Ovary (tissue), 9 donors: ENCODE measurements around the gene ODAD4. TPM values are rescaled to one million over a fixed set of nuclear protein-coding genes. Genes with fewer than 3 reads are reported as not detected.

Experiments used
- DNase-seq, 5 donors: peaks; one replicate each; pipeline ENCODE4 v3.0.0-alpha.2; 2019 to 2020
- H3K27ac ChIP-seq, 2 donors: fragments of 200-600 bp; one replicate each; pipeline versions ENCODE4 v1.5.1 to v1.8.0; 2019 to 2022
- H3K27me3 ChIP-seq: fragments of 200-600 bp; one replicate; pipeline ENCODE4 v1.8.0; 2022
- H3K36me3 ChIP-seq: fragments of 200-600 bp; sonication (generic); one replicate; pipeline ENCODE4 v1.5.1; 2019
- H3K4me1 ChIP-seq: one replicate; pipeline ENCODE4 v1.8.1; 2013; ENCODE audit warnings: mild to moderate bottlenecking, moderate library complexity; ENCODE audit not compliant: insufficient read depth
- H3K4me3 ChIP-seq: fragments of 200-600 bp; sonication (generic); one replicate; pipeline ENCODE4 v1.5.1; 2017
- H3K9me3 ChIP-seq, 2 donors: fragments of 200-600 bp in 1 of 2; sonication (generic) in 1 of 2; one replicate each; pipeline versions ENCODE4 v1.5.1 to v1.8.1; 2013 to 2019; ENCODE audit warnings: mild to moderate bottlenecking in 1 of 2, moderate library complexity in 1 of 2
- EP300 ChIP-seq: sonication (generic); formaldehyde crosslinking; IDR thresholded peaks from one replicate; pipeline ENCODE4 v1.6.1; 2017; ENCODE audit warnings: antibody characterized with exemption
- POLR2A ChIP-seq: fragments of 450-650 bp; IDR thresholded peaks from one replicate; pipeline ENCODE4 v1.6.1; 2017; ENCODE audit warnings: antibody characterized with exemption, mild to moderate bottlenecking, moderate library complexity
- WGBS, 3 donors: extraction: QIAGEN DNeasy Blood & Tissue Kit in 1 of 3; methylation state at CpG; one replicate each; pipeline versions ENCODE4 v1.1.5 to v1.1.7; 2013 to 2017; 5-methylcytosine and 5-hydroxymethylcytosine counted together
- intact Hi-C, 4 donors: fragments of 100-400 bp; cut with DNase I; formaldehyde crosslinking; loops; one replicate each; pipeline versions ENCODE4 v1.11.0 to v1.15.1; 2022 to 2023
- polyA plus RNA-seq, 2 donors: library from polyadenylated mRNA; stranded (reverse); fragments of 200-250 nt in 1 of 2; fragments of 350-450 nt in 1 of 2; fragmentation: Illumina TruSeq in 1 of 2; extraction: RNeasy Lipid Tissue Mini Kit (QIAGEN cat#74804) in 1 of 2; gene quantifications; one replicate each; pipeline ENCODE4 v1.2.3, GENCODE V29; 2013 to 2014
- total RNA-seq, 7 donors: library from RNA; depleted of rRNA in 2 of 7; stranded (reverse); fragments of >200 nt in 2 of 7; fragmentation: NEBNext Ultra II Directional in 3 of 7; extraction: Animal tissue kit (Norgen Biotek cat#: 25700) in 3 of 7; gene quantifications; one replicate each; pipeline versions ENCODE4 v1.1.0 to v1.2.4, GENCODE V29; 2016 to 2023
- TF ChIP-seq, protein P1 (sequence below), 3 donors: fragments of 450-650 bp in 2 of 3; fragments of 200-600 bp in 1 of 3; IDR thresholded peaks; one replicate each; pipeline versions ENCODE4 v1.5.1 to v1.8.0; 2016 to 2022; ENCODE audit warnings: antibody characterized with exemption in 3 of 3, mild to moderate bottlenecking in 1 of 3
- donor health status: DM: no; HTN: no; CAD: no; lungs with moderate emphysema.
- donor health status: DM: no; HTN: no; CAD: no.
- donor health status: Bipolar disorder and iron deficiency.
- donor health status: DM: yes; HTN: yes; CAD: no.
- donor health status: DM: no; HTN: no; CAD: no.
- donor health status: DM: yes; HTN: yes; CAD: no.

ODAD4 gene
- total and polyA plus RNA-seq, 9 donors, result 1.1 to 11.0 (median 2.1) TPM

DNA sequence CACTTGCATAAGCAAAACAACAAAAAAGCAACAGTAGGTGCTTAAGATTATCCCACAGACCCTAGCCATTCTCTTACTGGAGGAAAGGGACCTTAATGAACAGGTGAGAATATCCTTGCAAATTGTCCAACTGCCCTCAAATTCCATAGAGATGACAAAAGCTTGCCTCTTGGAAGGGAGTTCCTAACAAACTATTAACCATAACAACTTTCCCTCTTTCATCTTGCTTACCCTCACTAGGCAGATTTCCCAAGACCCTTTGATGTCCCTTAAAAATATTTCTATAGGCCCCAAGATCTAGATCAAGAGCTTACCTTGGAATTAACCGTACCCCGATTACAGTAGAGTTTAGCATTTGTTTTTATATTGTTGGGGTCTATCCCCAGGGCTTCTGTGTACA lies 58.0 kb downstream of the ODAD4 start:
- no peak overlapping the region for H3K27ac ChIP-seq
- intact Hi-C loops, result no loop called here
- no peaks in the 10 kb centered on the region for H3K36me3 ChIP-seq
- no peak for DNase-seq
- no peaks in the 10 kb centered on the region for H3K9me3 ChIP-seq
- 89 to 93% (median 90%) methylated on average over 2 of the region's 2 CpGs for WGBS, 3 donors
- no peaks in the 10 kb centered on the region for H3K27me3 ChIP-seq
- TF ChIP-seq, protein P1, sequence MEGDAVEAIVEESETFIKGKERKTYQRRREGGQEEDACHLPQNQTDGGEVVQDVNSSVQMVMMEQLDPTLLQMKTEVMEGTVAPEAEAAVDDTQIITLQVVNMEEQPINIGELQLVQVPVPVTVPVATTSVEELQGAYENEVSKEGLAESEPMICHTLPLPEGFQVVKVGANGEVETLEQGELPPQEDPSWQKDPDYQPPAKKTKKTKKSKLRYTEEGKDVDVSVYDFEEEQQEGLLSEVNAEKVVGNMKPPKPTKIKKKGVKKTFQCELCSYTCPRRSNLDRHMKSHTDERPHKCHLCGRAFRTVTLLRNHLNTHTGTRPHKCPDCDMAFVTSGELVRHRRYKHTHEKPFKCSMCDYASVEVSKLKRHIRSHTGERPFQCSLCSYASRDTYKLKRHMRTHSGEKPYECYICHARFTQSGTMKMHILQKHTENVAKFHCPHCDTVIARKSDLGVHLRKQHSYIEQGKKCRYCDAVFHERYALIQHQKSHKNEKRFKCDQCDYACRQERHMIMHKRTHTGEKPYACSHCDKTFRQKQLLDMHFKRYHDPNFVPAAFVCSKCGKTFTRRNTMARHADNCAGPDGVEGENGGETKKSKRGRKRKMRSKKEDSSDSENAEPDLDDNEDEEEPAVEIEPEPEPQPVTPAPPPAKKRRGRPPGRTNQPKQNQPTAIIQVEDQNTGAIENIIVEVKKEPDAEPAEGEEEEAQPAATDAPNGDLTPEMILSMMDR (IDR thresholded peaks at IDR 0.05), result no peak
- TF ChIP-seq POLR2A (no peak), EP300 (no peak)
- H3K4me3 ChIP-seq, result no peak overlapping the region
- no peaks in the 10 kb centered on the region for H3K4me1 ChIP-seq

DNA sequence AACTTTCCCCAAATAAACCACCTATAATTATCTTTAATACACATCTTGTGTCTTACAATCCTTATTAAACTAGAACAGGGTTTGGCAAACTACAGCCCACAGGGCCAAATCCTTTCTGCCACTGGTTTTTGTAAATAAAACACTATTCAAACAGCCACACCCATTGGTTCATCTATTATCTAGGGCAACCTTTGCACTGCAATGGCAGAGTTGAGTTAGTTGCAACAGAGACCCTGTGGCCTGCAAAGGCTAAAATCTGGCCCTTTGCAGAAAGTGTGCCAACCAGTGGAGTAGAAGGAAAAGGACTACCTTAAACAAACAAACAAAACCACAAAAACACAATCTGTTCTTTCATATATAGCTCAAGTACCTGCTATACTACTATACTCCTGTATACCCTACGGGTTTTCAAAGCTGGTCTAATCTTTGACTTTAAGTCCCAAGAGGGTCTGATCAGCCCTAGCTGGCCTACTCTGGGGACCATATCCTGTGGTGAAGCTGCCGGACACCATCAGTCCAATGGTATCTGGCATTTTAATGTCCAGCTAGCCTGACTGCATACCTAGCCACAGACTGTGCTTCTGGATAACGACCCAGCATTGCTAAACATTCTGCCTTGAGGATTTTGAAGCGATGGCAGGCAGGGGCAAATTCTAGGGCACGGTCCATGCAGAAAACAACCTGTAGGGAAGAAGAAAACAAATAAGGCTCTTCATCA lies 59.4 kb downstream of the ODAD4 start:
- DNase-seq, result no peak
- no peaks in the 10 kb centered on the region for H3K36me3 ChIP-seq
- H3K4me1 ChIP-seq, result no peaks in the 10 kb centered on the region
- H3K4me3 ChIP-seq, result no peak overlapping the region
- intact Hi-C loops, result no loop called here
- H3K27me3 ChIP-seq, result no peaks in the 10 kb centered on the region
- no peak for TF ChIP-seq POLR2A
- no peak for TF ChIP-seq EP300
- TF ChIP-seq, protein P1 (IDR thresholded peaks at IDR 0.05), result no peak
- WGBS, 3 donors, result 80 to 97% (median 83%) methylated on average over 5 of the region's 5 CpGs
- H3K9me3 ChIP-seq, result no peaks in the 10 kb centered on the region
- H3K27ac ChIP-seq, result no peak overlapping the region

DNA sequence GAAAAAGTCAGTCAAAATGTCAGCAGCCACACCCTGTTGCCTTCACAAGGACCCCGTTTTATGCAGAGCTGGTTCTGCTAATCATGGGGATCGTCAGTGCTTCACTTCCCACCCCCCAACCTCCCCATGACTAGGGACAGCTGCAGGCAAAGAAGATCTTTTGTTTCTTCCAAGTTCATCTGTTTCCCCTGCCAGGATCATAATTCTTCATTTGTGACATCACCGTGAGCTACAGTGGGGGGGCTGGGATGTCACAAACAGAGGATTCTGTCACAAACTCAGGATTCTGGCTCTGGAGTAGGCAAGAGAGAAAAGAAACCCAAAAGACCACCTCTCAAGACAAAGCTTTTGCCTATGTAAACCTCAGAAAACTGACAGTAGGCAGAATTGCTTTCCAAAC lies 62.2 kb downstream of the ODAD4 start:
- Histone ChIP-seq H3K4me1 (no peaks in the 10 kb centered on the region), H3K27me3 (no peaks in the 10 kb centered on the region), H3K4me3 (no peak overlapping the region), H3K9me3 (no peaks in the 10 kb centered on the region), H3K27ac (no peak overlapping the region), H3K36me3 (no peaks in the 10 kb centered on the region)
- intact Hi-C loops, result no loop called here
- WGBS, 3 donors, result 68 to 72% (median 70%) methylated on average over 3 of the region's 3 CpGs
- DNase-seq, result no peak
- TF ChIP-seq EP300 (no peak), POLR2A (no peak)
- TF ChIP-seq, protein P1 (IDR thresholded peaks at IDR 0.05), result no peak

DNA sequence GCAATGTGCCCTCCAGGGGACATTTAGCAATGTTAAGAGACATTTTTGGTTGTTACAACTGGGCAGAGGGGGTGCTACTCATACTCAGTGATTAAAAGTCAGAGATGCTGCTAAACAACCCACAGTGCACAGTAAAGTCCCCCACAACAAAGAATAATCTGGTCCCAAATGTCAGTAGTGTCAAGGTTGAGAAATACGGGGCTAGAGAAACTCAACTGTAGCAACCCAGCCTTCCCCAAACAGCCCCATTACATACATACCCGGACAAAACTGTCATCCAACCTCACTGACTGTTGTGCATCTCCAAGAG lies 66.4 kb downstream of the ODAD4 start:
- Histone ChIP-seq H3K36me3 (no peaks in the 10 kb centered on the region), H3K27ac (no peak overlapping the region), H3K27me3 (no peaks in the 10 kb centered on the region), H3K9me3 (no peaks in the 10 kb centered on the region), H3K4me1 (no peaks in the 10 kb centered on the region), H3K4me3 (no peak overlapping the region)
- 83 to 95% (median 85%) methylated on average over 2 of the region's 2 CpGs for WGBS, 3 donors
- intact Hi-C loops, result no loop called here
- no peak for DNase-seq
- TF ChIP-seq EP300, result no peak

DNA sequence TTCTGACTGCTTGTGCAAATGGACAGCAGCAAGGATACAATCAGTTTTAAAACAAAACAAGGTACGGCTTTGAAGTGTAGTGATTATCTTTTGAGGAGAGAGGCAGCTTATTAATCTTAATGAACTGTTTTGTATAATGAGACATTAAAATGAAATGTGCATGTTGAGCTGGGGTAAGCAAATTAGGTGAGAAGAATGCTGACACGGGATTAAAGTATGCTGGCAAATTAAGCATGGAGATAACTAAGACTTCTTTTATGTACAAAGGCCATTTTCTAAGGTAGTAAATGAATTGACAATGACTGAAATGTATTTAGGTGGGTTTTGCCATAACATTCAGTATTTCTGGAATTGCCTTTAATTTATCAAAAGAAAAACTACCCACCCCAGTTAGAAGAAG lies 68.1 kb downstream of the ODAD4 start:
- Histone ChIP-seq H3K4me3 (no peak overlapping the region), H3K27ac (no peak overlapping the region), H3K9me3 (no peaks in the 10 kb centered on the region), H3K4me1 (no peaks in the 10 kb centered on the region), H3K36me3 (no peaks in the 10 kb centered on the region), H3K27me3 (no peaks in the 10 kb centered on the region)
- no peak for TF ChIP-seq EP300
- TF ChIP-seq, protein P1 (IDR thresholded peaks at IDR 0.05), result no peak
- no peak for TF ChIP-seq POLR2A
- DNase-seq, result no peak
- intact Hi-C loops, result no loop called here
- WGBS, 3 donors, result 23 to 54% (median 34%) methylated on average over 2 of the region's 2 CpGs
